Activated T-helper 2 cell treated with anti-CD3 and anti-CD28 coated beads, Interferon-gamma antibody, Interleukin-2, Interleukin-4, amounts not matched to agents 10 μg/mL and 5 μg/mL and 100 μg/mL, durations not matched to agents 14 hours and 24 hours and 36 hours (primary cell): ENCODE results near the gene NT5C3A. TPM values are rescaled to one million over a fixed set of nuclear protein-coding genes. Genes with fewer than 3 reads are reported as not detected.

Experiments
- DNase-seq: peaks from one replicate; pipeline ENCODE4 v3.0.0; 2021; ENCODE audit warnings: low spot score
- H3K27ac Mint-ChIP-seq: one replicate; pipeline ENCODE4 v1.8.0; 2021; ENCODE audit warnings: mixed read lengths
- H3K27me3 Mint-ChIP-seq: one replicate; pipeline ENCODE4 v1.8.0; 2021; ENCODE audit warnings: low read depth, mixed read lengths
- H3K36me3 Mint-ChIP-seq: one replicate; pipeline ENCODE4 v1.8.0; 2021; ENCODE audit warnings: low read depth, mixed read lengths
- H3K4me1 Mint-ChIP-seq: one replicate; pipeline ENCODE4 v1.8.0; 2021; ENCODE audit warnings: low read depth, mixed read lengths
- H3K4me3 Mint-ChIP-seq: one replicate; pipeline ENCODE4 v1.8.0; 2021; ENCODE audit warnings: low read depth, mild to moderate bottlenecking, moderate library complexity, mixed read lengths
- H3K9me3 Mint-ChIP-seq: one replicate; pipeline ENCODE4 v1.8.0; 2021; ENCODE audit warnings: mixed read lengths
- intact Hi-C: fragments of 100-400 bp; cut with micrococcal nuclease; formaldehyde crosslinking; loops from one replicate; pipeline ENCODE4 v1.15.1; 2023
- total RNA-seq: library from RNA; stranded (reverse); gene quantifications from 2 replicates; pipeline ENCODE4 v1.2.3, GENCODE V29; 2022

The NT5C3A gene
- total RNA-seq, 1 donor from 2014 or later = 30.0 TPM

GRCh38 chr7:33044986-33045385 lies 17.6 kb downstream of the NT5C3A start:
- no peak for DNase-seq
- H3K9me3 Mint-ChIP-seq = no peaks in the 10 kb centered on the region
- intact Hi-C loops = loop anchor here (5.0 kb wide), 1 partner anchor 88 kb away; the partner anchor contains the start of gene FKBP9

GRCh38 chr7:33044401-33044718 lies 18.2 kb downstream of the NT5C3A start:
- Mint-ChIP-seq H3K9me3 (no peaks in the 10 kb centered on the region), H3K27me3 (no peaks in the 10 kb centered on the region), H3K27ac (no peak overlapping the region), H3K36me3 (peaks cover 5% of the 10 kb centered on the region), H3K4me1 (peaks cover 39% of the 10 kb centered on the region), H3K4me3 (no peak overlapping the region)
- intact Hi-C loops = loop anchor here (5.0 kb wide), 1 partner anchor 87 kb away; the partner anchor contains the start of gene FKBP9
- no peak for DNase-seq

More at GRCh38 chr7:33044986-33045385, 17.6 kb downstream of the NT5C3A start:
- peaks cover 33% of the 10 kb centered on the region for H3K4me1 Mint-ChIP-seq
- H3K27me3 Mint-ChIP-seq = no peaks in the 10 kb centered on the region
- H3K4me3 Mint-ChIP-seq = no peak overlapping the region
- peaks cover 5% of the 10 kb centered on the region for H3K36me3 Mint-ChIP-seq
- H3K27ac Mint-ChIP-seq = no peak overlapping the region

- no peak overlapping the region for H3K27ac Mint-ChIP-seq
These were observed 18.8 kb downstream of the NT5C3A start for GRCh38 chr7:33043501-33044400.

GRCh38 chr7:33041631-33042428 lies 20.7 kb downstream of the NT5C3A start:
- intact Hi-C loops = loop anchor here (5.0 kb wide), 1 partner anchor 85 kb away; the partner anchor contains the start of gene FKBP9
- Mint-ChIP-seq H3K9me3 (no peaks in the 10 kb centered on the region), H3K27ac (no peak overlapping the region), H3K36me3 (peaks cover 7% of the 10 kb centered on the region), H3K4me1 (peaks cover 46% of the 10 kb centered on the region), H3K4me3 (no peak overlapping the region), H3K27me3 (no peaks in the 10 kb centered on the region)
- no peak for DNase-seq

More at GRCh38 chr7:33043501-33044400, 18.8 kb downstream of the NT5C3A start:
- intact Hi-C loops = loop anchor here (5.0 kb wide), 1 partner anchor 86 kb away; the partner anchor contains the start of gene FKBP9
- Mint-ChIP-seq H3K36me3 (peaks cover 5% of the 10 kb centered on the region), H3K27me3 (no peaks in the 10 kb centered on the region), H3K4me3 (no peak overlapping the region), H3K4me1 (peaks cover 40% of the 10 kb centered on the region), H3K9me3 (no peaks in the 10 kb centered on the region)
- DNase-seq = no peak

DNA sequence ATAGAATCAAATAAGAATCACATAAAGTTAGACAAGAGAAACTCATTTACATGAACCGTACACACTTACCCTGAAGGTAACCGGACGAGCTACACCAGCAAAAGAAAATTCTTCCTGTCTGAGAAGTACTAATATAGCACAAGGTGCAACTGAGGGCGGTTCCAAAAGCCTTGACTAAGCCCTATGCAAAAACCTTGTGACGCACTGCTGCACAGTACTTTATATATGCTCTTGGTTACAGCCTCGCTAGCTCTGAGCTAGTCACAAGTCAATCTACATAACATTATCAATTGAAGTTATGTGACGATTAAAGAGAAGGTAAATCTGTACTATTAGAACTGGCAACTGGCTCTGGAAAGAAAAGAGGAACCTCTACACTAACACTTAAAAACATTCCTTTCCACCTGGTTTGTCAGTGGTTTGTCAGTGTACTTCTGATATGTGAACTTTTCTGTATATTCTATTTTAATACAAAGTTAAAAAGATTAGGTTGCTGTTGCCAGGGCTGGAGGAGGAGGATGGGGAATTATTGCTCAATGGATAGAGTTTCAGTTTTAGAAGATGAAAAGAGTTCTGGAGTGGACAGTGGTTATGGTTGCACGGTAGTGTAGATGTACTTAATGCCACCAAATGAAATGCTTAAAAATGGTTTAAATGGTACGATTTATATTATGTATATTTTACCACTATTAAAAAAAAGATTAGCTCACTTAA lies 21.6 kb downstream of the NT5C3A start:
- Mint-ChIP-seq H3K27ac (peak overlapping the region; percentile 56), H3K4me3 (peak overlapping the region; percentile 37), H3K27me3 (no peaks in the 10 kb centered on the region), H3K4me1 (peaks cover 48% of the 10 kb centered on the region), H3K9me3 (no peaks in the 10 kb centered on the region), H3K36me3 (peaks cover 7% of the 10 kb centered on the region)
- intact Hi-C loops = loop anchor here (1.0 to 5.0 kb wide), 3 partner anchors 9 to 149 kb away; partner anchors contain the start of gene FKBP9
- peak; percentile 62 for DNase-seq

- Mint-ChIP-seq H3K27me3 (no peaks in the 10 kb centered on the region), H3K36me3 (peaks cover 4% of the 10 kb centered on the region), H3K9me3 (no peaks in the 10 kb centered on the region), H3K4me1 (peaks cover 47% of the 10 kb centered on the region), H3K4me3 (peak overlapping the region; percentile 73), H3K27ac (peak overlapping the region; percentile 56)
- no peak for DNase-seq
- intact Hi-C loops = loop anchor here (1.0 to 5.0 kb wide), 4 partner anchors 10 to 148 kb away; partner anchors contain the start of gene FKBP9
These were observed 22.7 kb downstream of the NT5C3A start for GRCh38 chr7:33039903-33040292.

- peaks cover 48% of the 10 kb centered on the region for H3K4me1 Mint-ChIP-seq
- H3K4me3 Mint-ChIP-seq = peak overlapping the region; percentile 73
- H3K27me3 Mint-ChIP-seq = no peaks in the 10 kb centered on the region
- peaks cover 7% of the 10 kb centered on the region for H3K36me3 Mint-ChIP-seq
- DNase-seq = no peak
- H3K9me3 Mint-ChIP-seq = no peaks in the 10 kb centered on the region
- intact Hi-C loops = loop anchor here (1.0 kb wide), 1 partner anchor 24 kb away; no protein-coding TSS in a partner anchor
- H3K27ac Mint-ChIP-seq = peak overlapping the region; percentile 56
These were observed 23.2 kb downstream of the NT5C3A start for GRCh38 chr7:33039257-33039902.

- DNase-seq = no peak
- intact Hi-C loops = loop anchor here (1.0 kb wide), 1 partner anchor 25 kb away; no protein-coding TSS in a partner anchor
- Mint-ChIP-seq H3K36me3 (peaks cover 8% of the 10 kb centered on the region), H3K4me1 (peaks cover 45% of the 10 kb centered on the region), H3K9me3 (no peaks in the 10 kb centered on the region), H3K27me3 (no peaks in the 10 kb centered on the region), H3K4me3 (peak overlapping the region; percentile 73), H3K27ac (peak overlapping the region; percentile 31)
These were observed 23.9 kb downstream of the NT5C3A start for GRCh38 chr7:33038639-33039038.

- Mint-ChIP-seq H3K9me3 (no peaks in the 10 kb centered on the region), H3K4me1 (peaks cover 41% of the 10 kb centered on the region), H3K4me3 (no peak overlapping the region), H3K27me3 (no peaks in the 10 kb centered on the region), H3K36me3 (peaks cover 14% of the 10 kb centered on the region), H3K27ac (no peak overlapping the region)
- no peak for DNase-seq
- intact Hi-C loops = no loop called here
These were observed 26.8 kb downstream of the NT5C3A start for GRCh38 chr7:33035776-33036175.

- Mint-ChIP-seq H3K9me3 (no peaks in the 10 kb centered on the region), H3K36me3 (peaks cover 29% of the 10 kb centered on the region), H3K27me3 (no peaks in the 10 kb centered on the region), H3K4me1 (peaks cover 4% of the 10 kb centered on the region), H3K4me3 (no peak overlapping the region), H3K27ac (no peak overlapping the region)
- DNase-seq = no peak
- intact Hi-C loops = no loop called here
These were observed 38.3 kb downstream of the NT5C3A start for GRCh38 chr7:33024189-33024757.

- H3K9me3 Mint-ChIP-seq = no peaks in the 10 kb centered on the region
- peaks cover 52% of the 10 kb centered on the region for H3K36me3 Mint-ChIP-seq
- no peak for DNase-seq
- H3K27ac Mint-ChIP-seq = no peak overlapping the region
- H3K27me3 Mint-ChIP-seq = no peaks in the 10 kb centered on the region
- H3K4me1 Mint-ChIP-seq = no peaks in the 10 kb centered on the region
- intact Hi-C loops = no loop called here
- H3K4me3 Mint-ChIP-seq = no peak overlapping the region
These were observed 50.2 kb downstream of the NT5C3A start for GRCh38 chr7:33012364-33012763.
